HEK293 (cell line): Measurements from ENCODE around the gene PTPRG.

Experiments used
- ZNF24 ChIP-seq: fragments of 450-650 bp; formaldehyde crosslinking; IDR thresholded peaks from 2 replicates; pipeline ENCODE4 v1.5.1; 2016; ENCODE audit warnings: missing biosample characterization, missing genetic modification characterization
- ZNF521 ChIP-seq: fragments of 450-650 bp; formaldehyde crosslinking; IDR thresholded peaks from 2 replicates; pipeline ENCODE4 v1.5.1; 2017; ENCODE audit warnings: missing biosample characterization, mild to moderate bottlenecking, missing genetic modification characterization
- ZNF596 ChIP-seq: fragments of 450-650 bp; IDR thresholded peaks from 2 replicates; pipeline ENCODE4 v1.5.0; 2018; ENCODE audit warnings: missing biosample characterization, mild to moderate bottlenecking, missing genetic modification characterization, moderate library complexity
- ZNF785 ChIP-seq: fragments of 450-650 bp; formaldehyde crosslinking; IDR thresholded peaks from 2 replicates; pipeline ENCODE4 v1.5.1; 2016; ENCODE audit warnings: missing biosample characterization, missing genetic modification characterization
- TF ChIP-seq, protein P1 (sequence below): fragments of 450-650 bp; formaldehyde crosslinking; IDR thresholded peaks from 2 replicates; pipeline ENCODE4 v1.5.1; 2016; ENCODE audit warnings: missing biosample characterization, missing genetic modification characterization, low read depth
- TF ChIP-seq, protein P2 (sequence below): fragments of 450-650 bp; formaldehyde crosslinking; IDR thresholded peaks from 2 replicates; pipeline ENCODE4 v1.5.1; 2016; ENCODE audit warnings: missing biosample characterization, missing genetic modification characterization

DNA sequence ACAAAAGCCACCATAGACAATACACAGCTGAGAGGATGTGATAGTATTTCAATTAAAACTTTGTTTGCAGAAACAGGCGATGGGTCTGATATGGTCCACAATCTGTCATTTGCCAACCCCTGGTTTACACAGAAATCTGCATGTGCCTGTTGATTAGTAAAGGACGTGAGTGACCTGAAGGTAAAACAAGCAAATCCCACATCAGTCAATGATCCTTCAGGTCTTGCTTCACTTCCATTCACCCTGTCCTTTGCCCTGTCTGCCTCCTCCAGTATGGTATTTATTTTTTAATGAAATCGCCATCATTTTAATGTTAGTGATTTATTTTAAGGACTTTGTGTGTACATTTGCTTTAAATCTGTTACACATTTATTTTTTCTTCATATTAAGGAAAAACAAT, 645.8 kb downstream of the PTPRG start:
- TF ChIP-seq, protein P1, sequence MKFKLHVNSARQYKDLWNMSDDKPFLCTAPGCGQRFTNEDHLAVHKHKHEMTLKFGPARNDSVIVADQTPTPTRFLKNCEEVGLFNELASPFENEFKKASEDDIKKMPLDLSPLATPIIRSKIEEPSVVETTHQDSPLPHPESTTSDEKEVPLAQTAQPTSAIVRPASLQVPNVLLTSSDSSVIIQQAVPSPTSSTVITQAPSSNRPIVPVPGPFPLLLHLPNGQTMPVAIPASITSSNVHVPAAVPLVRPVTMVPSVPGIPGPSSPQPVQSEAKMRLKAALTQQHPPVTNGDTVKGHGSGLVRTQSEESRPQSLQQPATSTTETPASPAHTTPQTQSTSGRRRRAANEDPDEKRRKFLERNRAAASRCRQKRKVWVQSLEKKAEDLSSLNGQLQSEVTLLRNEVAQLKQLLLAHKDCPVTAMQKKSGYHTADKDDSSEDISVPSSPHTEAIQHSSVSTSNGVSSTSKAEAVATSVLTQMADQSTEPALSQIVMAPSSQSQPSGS (tag by site-specific recombination) = no peak
- TF ChIP-seq ZNF785 (tag by site-specific recombination) = no peak
- TF ChIP-seq, protein P2, sequence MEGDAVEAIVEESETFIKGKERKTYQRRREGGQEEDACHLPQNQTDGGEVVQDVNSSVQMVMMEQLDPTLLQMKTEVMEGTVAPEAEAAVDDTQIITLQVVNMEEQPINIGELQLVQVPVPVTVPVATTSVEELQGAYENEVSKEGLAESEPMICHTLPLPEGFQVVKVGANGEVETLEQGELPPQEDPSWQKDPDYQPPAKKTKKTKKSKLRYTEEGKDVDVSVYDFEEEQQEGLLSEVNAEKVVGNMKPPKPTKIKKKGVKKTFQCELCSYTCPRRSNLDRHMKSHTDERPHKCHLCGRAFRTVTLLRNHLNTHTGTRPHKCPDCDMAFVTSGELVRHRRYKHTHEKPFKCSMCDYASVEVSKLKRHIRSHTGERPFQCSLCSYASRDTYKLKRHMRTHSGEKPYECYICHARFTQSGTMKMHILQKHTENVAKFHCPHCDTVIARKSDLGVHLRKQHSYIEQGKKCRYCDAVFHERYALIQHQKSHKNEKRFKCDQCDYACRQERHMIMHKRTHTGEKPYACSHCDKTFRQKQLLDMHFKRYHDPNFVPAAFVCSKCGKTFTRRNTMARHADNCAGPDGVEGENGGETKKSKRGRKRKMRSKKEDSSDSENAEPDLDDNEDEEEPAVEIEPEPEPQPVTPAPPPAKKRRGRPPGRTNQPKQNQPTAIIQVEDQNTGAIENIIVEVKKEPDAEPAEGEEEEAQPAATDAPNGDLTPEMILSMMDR (tag by site-specific recombination) = no peak
- TF ChIP-seq ZNF521 (tag by site-specific recombination) = no peak
- no peak for TF ChIP-seq ZNF596 (tag by site-specific recombination)
- no peak for TF ChIP-seq ZNF24 (tag by site-specific recombination)
